Measurements from ENCODE around the gene NKAIN1. TPM values are rescaled to one million over a fixed set of nuclear protein-coding genes. Genes with fewer than 3 reads are reported as not detected.
"Not testable (repeated sequence)": the region's sequence is repeated elsewhere in the genome, so short reads cannot be mapped to it uniquely, and the experiment has no call there.

Gene NKAIN1
- total RNA-seq, 1 experiment from 2014 or later = 1.4 TPM

DNA sequence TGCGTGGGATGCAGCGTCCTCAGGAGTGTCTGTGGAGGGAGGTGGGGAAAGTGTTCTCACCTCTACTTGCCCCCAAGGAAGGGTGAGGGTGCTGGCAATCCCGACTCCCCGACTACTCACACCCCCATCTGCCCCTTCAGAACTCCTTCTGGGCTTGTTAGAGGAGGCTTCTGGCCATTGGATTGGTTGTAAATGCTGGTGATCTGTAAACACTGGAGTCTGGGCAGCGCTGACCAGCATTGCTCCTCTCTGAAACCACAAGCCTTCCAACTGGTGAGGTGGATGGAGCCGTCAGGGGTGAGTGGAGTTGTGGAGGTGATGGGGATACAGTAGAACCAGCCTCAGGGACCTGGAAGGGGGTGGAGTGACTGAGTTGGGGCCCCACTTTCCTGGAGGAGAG lies 59.3 kb downstream of the NKAIN1 start:
- no peaks in the 10 kb centered on the region for H3K27me3 ChIP-seq (replicated peaks; ENCODE audit: insufficient read depth, low read depth, low read length, poor library complexity)
- no peak overlapping the region for H3K27ac ChIP-seq (ENCODE audit: low read depth, low read length, poor library complexity, severe bottlenecking)
- no peaks in the 10 kb centered on the region for H3K9me3 ChIP-seq (ENCODE audit: low read depth, low read length, poor library complexity, severe bottlenecking)
- no TSS peak for BruUV-seq (replicated peaks)
- DNase-seq (ENCODE audit: low spot score) = no peak
- intact Hi-C loops (cut with micrococcal nuclease; ENCODE audit: unreplicated experiment) = loop anchor here (5.0 kb wide), 1 partner anchor 367 kb away; no protein-coding TSS in a partner anchor
- TF ChIP-seq, protein P1, sequence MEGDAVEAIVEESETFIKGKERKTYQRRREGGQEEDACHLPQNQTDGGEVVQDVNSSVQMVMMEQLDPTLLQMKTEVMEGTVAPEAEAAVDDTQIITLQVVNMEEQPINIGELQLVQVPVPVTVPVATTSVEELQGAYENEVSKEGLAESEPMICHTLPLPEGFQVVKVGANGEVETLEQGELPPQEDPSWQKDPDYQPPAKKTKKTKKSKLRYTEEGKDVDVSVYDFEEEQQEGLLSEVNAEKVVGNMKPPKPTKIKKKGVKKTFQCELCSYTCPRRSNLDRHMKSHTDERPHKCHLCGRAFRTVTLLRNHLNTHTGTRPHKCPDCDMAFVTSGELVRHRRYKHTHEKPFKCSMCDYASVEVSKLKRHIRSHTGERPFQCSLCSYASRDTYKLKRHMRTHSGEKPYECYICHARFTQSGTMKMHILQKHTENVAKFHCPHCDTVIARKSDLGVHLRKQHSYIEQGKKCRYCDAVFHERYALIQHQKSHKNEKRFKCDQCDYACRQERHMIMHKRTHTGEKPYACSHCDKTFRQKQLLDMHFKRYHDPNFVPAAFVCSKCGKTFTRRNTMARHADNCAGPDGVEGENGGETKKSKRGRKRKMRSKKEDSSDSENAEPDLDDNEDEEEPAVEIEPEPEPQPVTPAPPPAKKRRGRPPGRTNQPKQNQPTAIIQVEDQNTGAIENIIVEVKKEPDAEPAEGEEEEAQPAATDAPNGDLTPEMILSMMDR (conservative IDR thresholded peaks at IDR 0.05; ENCODE audit: low read depth, low read length) = no peak
- TF ChIP-seq EZH2 (IDR thresholded peaks at IDR 0.05; ENCODE audit: borderline replicate concordance, low read depth, low read length, poor library complexity, severe bottlenecking) = no peak
- H3K4me3 ChIP-seq (ENCODE audit: low read depth, low read length, poor library complexity, severe bottlenecking) = no peak overlapping the region
- no peaks in the 10 kb centered on the region for H3K36me3 ChIP-seq (ENCODE audit: insufficient read depth, low read length, poor library complexity, severe bottlenecking)
- POLR2A ChIA-PET (ENCODE audit: low non-redundant PET) = no interaction called here
- peaks cover 9% of the 10 kb centered on the region for H3K4me1 ChIP-seq (ENCODE audit: insufficient read depth, low read length, poor library complexity, severe bottlenecking)
- CTCF ChIA-PET = no interaction called here

DNA sequence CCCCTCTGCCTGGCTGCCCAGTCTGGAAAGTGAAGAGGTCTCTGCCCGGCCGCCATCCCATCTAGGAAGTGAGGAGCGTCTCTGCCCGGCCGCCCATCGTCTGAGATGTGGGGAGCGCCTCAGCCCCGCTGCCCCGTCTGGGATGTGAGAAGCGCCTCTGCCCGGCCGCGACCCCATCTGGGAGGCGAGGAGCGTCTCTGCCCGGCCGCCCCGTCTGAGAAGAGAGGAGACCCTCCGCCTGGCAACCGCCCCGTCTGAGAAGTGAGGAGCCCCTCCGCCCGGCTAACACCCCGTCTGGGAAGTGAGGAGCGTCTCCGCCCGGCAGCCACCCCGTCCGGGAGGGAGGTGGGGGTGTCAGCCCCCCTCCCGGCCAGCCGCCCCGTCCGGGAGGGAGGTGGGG lies 63.4 kb downstream of the NKAIN1 start:
- intact Hi-C loops (cut with micrococcal nuclease; ENCODE audit: unreplicated experiment); H3K27ac ChIP-seq (ENCODE audit: low read depth, low read length, poor library complexity, severe bottlenecking); H3K36me3 ChIP-seq (ENCODE audit: insufficient read depth, low read length, poor library complexity, severe bottlenecking); POLR2A ChIA-PET (ENCODE audit: low non-redundant PET); H3K9me3 ChIP-seq (ENCODE audit: low read depth, low read length, poor library complexity, severe bottlenecking); H3K27me3 ChIP-seq (replicated peaks; ENCODE audit: insufficient read depth, low read depth, low read length, poor library complexity); BruUV-seq (replicated peaks); H3K4me1 ChIP-seq (ENCODE audit: insufficient read depth, low read length, poor library complexity, severe bottlenecking); CTCF ChIA-PET; H3K4me3 ChIP-seq (ENCODE audit: low read depth, low read length, poor library complexity, severe bottlenecking); DNase-seq (ENCODE audit: low spot score): not testable (repeated sequence)

DNA sequence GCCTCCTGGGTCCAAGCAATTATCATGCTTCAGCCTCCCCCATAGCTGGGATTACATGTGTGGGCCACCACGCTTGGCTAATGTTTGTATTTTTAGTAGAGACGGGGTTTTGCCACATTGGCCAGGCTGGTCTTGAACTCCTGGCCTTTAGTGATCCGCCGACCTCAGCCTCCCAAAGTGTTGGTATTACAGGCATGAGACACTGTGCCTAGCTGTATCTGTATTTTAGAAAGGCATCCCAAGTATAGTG lies 69.3 kb downstream of the NKAIN1 start:
- Histone ChIP-seq H3K9me3 (ENCODE audit: low read depth, low read length, poor library complexity, severe bottlenecking) (no peaks in the 10 kb centered on the region), H3K4me1 (ENCODE audit: insufficient read depth, low read length, poor library complexity, severe bottlenecking) (peaks cover 8% of the 10 kb centered on the region), H3K27ac (ENCODE audit: low read depth, low read length, poor library complexity, severe bottlenecking) (peak overlapping the region; percentile 15), H3K27me3 (replicated peaks; ENCODE audit: insufficient read depth, low read depth, low read length, poor library complexity) (no peaks in the 10 kb centered on the region), H3K4me3 (ENCODE audit: low read depth, low read length, poor library complexity, severe bottlenecking) (no peak overlapping the region), H3K36me3 (ENCODE audit: insufficient read depth, low read length, poor library complexity, severe bottlenecking) (no peaks in the 10 kb centered on the region)
- intact Hi-C loops (cut with micrococcal nuclease; ENCODE audit: unreplicated experiment) = no loop called here
- no peak for DNase-seq (ENCODE audit: low spot score)
- ChIA-PET CTCF (no interaction called here), POLR2A (ENCODE audit: low non-redundant PET) (no interaction called here)
- TF ChIP-seq, protein P1 (conservative IDR thresholded peaks at IDR 0.05; ENCODE audit: low read depth, low read length) = no peak
- no peak for TF ChIP-seq EZH2 (IDR thresholded peaks at IDR 0.05; ENCODE audit: borderline replicate concordance, low read depth, low read length, poor library complexity, severe bottlenecking)
- no TSS peak for BruUV-seq (replicated peaks)

DNA sequence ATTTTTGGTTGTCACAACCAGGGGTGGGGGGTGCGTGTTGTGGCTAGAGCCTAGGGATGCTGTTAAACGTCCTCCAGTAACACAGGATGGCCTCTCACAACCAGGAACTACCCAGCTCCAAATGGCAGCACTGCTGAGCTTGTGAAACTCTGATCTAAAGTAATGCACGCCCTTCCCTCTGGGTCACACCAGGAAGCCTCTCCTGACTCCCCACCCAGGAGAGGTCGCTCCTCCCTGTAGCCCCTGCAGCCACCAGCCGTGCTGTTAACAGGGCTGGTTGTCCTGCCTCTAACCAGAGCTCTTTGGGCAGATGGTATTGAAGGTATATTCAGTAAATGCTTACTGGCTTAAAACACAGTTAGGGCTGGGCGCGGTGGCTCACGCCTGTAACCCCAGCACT lies 73.2 kb downstream of the NKAIN1 start:
- DNase-seq (ENCODE audit: low spot score) = no peak
- no TSS peak for BruUV-seq (replicated peaks)
- POLR2A ChIA-PET (ENCODE audit: low non-redundant PET) = no interaction called here

More for the DNA sequence above, 73.2 kb downstream of the NKAIN1 start:
- Histone ChIP-seq H3K27ac (ENCODE audit: low read depth, low read length, poor library complexity, severe bottlenecking) (no peak overlapping the region), H3K27me3 (replicated peaks; ENCODE audit: insufficient read depth, low read depth, low read length, poor library complexity) (no peaks in the 10 kb centered on the region), H3K9me3 (ENCODE audit: low read depth, low read length, poor library complexity, severe bottlenecking) (no peaks in the 10 kb centered on the region), H3K36me3 (ENCODE audit: insufficient read depth, low read length, poor library complexity, severe bottlenecking) (no peaks in the 10 kb centered on the region), H3K4me3 (ENCODE audit: low read depth, low read length, poor library complexity, severe bottlenecking) (no peak overlapping the region), H3K4me1 (ENCODE audit: insufficient read depth, low read length, poor library complexity, severe bottlenecking) (peaks cover 8% of the 10 kb centered on the region)
- CTCF ChIA-PET = no interaction called here
- intact Hi-C loops (cut with micrococcal nuclease; ENCODE audit: unreplicated experiment) = no loop called here
- TF ChIP-seq, protein P1 (conservative IDR thresholded peaks at IDR 0.05; ENCODE audit: low read depth, low read length) = no peak

All from A673 (cell line).